SJSA1 (cell line): ENCODE data around the gene FXYD6. TPM values are rescaled to one million over a fixed set of nuclear protein-coding genes. Genes with fewer than 3 reads are reported as not detected.
"Not testable (repeated sequence)": the region's sequence is repeated elsewhere in the genome, so short reads cannot be mapped to it uniquely, and the experiment has no call there.

Source experiments
- DNase-seq, 2 experiments: peaks; one replicate each; pipeline ENCODE4 v3.0.0-alpha.2; 2015 to 2020; ENCODE audit warnings: low spot score in 2 of 2, low read depth in 1 of 2
- H3K27ac ChIP-seq: fragments of 250-450 bp; sonication (Bioruptor Pico); 2 replicates; pipeline ENCODE4 v1.5.1; 2020; ENCODE audit warnings: mild to moderate bottlenecking, moderate library complexity
- H3K27me3 ChIP-seq: fragments of 250-450 bp; sonication (Bioruptor Pico); replicated peaks from 2 replicates; pipeline ENCODE4 v1.5.1; 2020; ENCODE audit warnings: mild to moderate bottlenecking, moderate library complexity
- H3K36me3 ChIP-seq: fragments of 250-450 bp; sonication (Bioruptor Pico); 2 replicates; pipeline ENCODE4 v1.5.1; 2020; ENCODE audit warnings: mild to moderate bottlenecking
- H3K4me1 ChIP-seq: fragments of 250-450 bp; sonication (Bioruptor Pico); replicated peaks from 2 replicates; pipeline ENCODE4 v1.6.1; 2021; ENCODE audit warnings: mild to moderate bottlenecking
- H3K4me3 ChIP-seq: fragments of 250-450 bp; sonication (Bioruptor Pico); 2 replicates; pipeline ENCODE4 v1.5.1; 2020; ENCODE audit warnings: mild to moderate bottlenecking
- H3K9me3 ChIP-seq: fragments of 250-450 bp; sonication (Bioruptor Pico); replicated peaks from 2 replicates; pipeline ENCODE4 v1.5.1; 2020; ENCODE audit warnings: mild to moderate bottlenecking
- total RNA-seq: library from RNA; depleted of rRNA; stranded (reverse); fragments of >200 nt; shearing (Covaris generic); gene quantifications from 2 replicates; pipeline ENCODE4 v1.2.3, GENCODE V29; 2014

The FXYD6 gene
- total RNA-seq, 1 experiment from 2014 or later, result 0.05 TPM

DNA sequence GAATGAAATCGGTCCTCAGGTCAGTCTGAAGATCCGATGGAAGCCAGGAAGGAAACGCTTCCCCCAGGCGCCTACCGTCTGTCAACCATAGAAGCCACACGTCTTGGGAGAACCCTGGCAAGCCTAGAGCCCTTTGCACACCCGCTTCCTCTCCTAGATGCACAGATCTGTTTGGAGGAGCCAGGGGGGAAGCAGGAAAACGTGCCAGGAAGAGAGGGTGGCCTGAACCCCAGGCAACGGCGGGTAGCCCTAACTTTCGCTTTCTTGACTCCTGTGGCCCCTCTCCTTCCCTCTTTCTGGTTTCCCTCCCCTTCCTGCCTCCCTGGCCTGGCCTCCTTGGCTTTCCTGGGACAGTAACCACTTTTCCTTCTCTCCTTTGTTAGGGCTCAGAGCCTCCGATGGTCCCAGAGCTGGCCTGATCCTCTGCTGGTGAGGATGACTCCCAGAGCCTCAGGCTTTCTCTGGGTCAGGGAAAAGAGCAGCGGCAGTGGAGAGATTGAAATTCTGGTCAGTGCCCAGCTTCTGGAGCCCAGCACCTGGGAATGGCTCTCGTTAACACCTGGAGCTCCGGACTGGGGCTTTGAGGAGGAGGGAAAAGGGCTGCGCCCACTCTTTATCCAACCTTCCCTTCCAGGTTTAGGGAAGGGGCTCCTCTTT lies 2.1 kb downstream of the FXYD6 start:
- H3K27ac ChIP-seq, result no peak overlapping the region
- no peaks in the 10 kb centered on the region for H3K9me3 ChIP-seq
- no peak for DNase-seq
- peaks cover 10% of the 10 kb centered on the region; the same call in 1 of the 2 replicates for H3K27me3 ChIP-seq
- H3K4me1 ChIP-seq, result no peaks in the 10 kb centered on the region
- no peaks in the 10 kb centered on the region for H3K36me3 ChIP-seq
- H3K4me3 ChIP-seq, result no peak overlapping the region

DNA sequence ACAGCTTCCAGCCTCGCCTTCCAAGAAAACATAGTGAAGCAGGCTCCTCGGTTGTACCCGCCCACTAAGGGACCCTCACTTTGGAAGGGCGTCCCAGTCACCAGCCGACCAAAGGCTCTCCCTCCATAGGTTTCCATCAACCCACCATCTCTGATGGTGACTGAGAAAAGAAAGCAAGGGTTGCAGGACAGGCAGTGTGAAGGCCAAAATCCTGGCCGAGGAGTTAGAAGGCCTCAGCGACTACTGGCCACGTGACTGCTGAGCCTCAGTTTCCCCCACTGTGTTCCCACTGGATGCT lies 2.7 kb downstream of the FXYD6 start:
- Histone ChIP-seq H3K36me3 (no peaks in the 10 kb centered on the region), H3K27ac (no peak overlapping the region), H3K4me1 (no peaks in the 10 kb centered on the region), H3K27me3 (peaks cover 10% of the 10 kb centered on the region; the same call in 1 of the 2 replicates), H3K4me3 (no peak overlapping the region), H3K9me3 (no peaks in the 10 kb centered on the region)
- no peak for DNase-seq

- Histone ChIP-seq H3K27me3 (peaks cover 10% of the 10 kb centered on the region; the same call in 1 of the 2 replicates), H3K4me1 (no peaks in the 10 kb centered on the region), H3K27ac (no peak overlapping the region), H3K9me3 (no peaks in the 10 kb centered on the region), H3K36me3 (no peaks in the 10 kb centered on the region), H3K4me3 (no peak overlapping the region)
- DNase-seq, result no peak
Observed at GRCh38 chr11:117872975-117873827, 3.3 kb downstream of the FXYD6 start.

- Histone ChIP-seq H3K4me1 (no peaks in the 10 kb centered on the region), H3K4me3 (no peak overlapping the region), H3K27me3 (peaks cover 10% of the 10 kb centered on the region; the same call in 1 of the 2 replicates), H3K9me3 (no peaks in the 10 kb centered on the region), H3K27ac (no peak overlapping the region), H3K36me3 (no peaks in the 10 kb centered on the region)
- no peak for DNase-seq
Observed at GRCh38 chr11:117872420-117872961, 4.0 kb downstream of the FXYD6 start.

GRCh38 chr11:117871784-117872183 lies 4.7 kb downstream of the FXYD6 start:
- Histone ChIP-seq H3K4me1 (no peaks in the 10 kb centered on the region), H3K27me3 (peaks cover 10% of the 10 kb centered on the region; the same call in 1 of the 2 replicates), H3K4me3 (no peak overlapping the region), H3K9me3 (no peaks in the 10 kb centered on the region), H3K27ac (no peak overlapping the region), H3K36me3 (no peaks in the 10 kb centered on the region)
- DNase-seq, result no peak

GRCh38 chr11:117871160-117871559 lies 5.3 kb downstream of the FXYD6 start:
- DNase-seq, result no peak
- Histone ChIP-seq H3K36me3 (no peaks in the 10 kb centered on the region), H3K27me3 (peaks cover 10% of the 10 kb centered on the region; the same call in 1 of the 2 replicates), H3K4me1 (no peaks in the 10 kb centered on the region), H3K4me3 (no peak overlapping the region), H3K9me3 (no peaks in the 10 kb centered on the region), H3K27ac (no peak overlapping the region)

DNA sequence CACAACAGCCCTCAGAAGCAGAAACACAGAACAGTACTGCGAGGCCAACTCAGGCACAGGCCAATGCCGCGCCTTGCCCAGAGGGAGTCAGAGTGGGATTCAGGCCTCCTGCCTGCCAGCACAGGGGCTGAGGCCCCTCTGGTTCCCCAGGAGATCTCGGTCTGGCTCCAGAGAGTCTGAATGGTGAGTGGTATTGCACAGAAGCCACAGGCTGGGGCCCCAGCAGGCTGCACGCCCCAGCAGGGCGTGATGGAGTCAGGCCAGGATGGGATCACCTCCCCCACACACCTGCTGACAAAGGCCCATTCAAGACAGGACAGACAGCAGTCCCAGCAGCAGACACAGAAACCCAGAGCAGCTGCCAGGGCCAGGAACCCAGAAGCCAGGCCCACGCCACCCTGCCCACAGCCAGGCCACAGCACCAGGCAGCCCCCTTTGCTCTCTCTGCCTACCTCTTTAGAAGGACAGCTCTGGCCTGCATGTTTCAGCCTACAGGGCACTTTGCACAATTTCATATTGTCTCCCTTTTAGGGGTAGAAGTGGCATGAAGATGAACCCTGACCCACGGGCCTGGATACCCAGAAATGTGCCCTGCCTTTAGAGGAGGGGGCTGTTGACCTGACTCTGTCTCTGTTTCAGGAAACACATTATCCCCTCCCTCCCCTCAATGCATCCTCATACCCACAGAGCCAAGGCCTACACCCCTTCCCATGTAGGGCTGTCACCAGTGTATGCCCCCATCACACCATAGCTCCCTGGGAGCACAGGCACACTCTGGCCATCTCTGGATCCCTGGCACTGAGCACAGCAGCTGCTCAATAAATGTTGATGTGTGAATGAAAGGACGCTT lies 6.1 kb downstream of the FXYD6 start:
- H3K9me3 ChIP-seq, result no peaks in the 10 kb centered on the region
- peaks cover 4% of the 10 kb centered on the region; the same call in 1 of the 2 replicates for H3K27me3 ChIP-seq
- no peaks in the 10 kb centered on the region for H3K4me1 ChIP-seq
- DNase-seq, result no peak
- H3K4me3 ChIP-seq, result no peak overlapping the region
- H3K27ac ChIP-seq, result no peak overlapping the region
- no peaks in the 10 kb centered on the region for H3K36me3 ChIP-seq

DNA sequence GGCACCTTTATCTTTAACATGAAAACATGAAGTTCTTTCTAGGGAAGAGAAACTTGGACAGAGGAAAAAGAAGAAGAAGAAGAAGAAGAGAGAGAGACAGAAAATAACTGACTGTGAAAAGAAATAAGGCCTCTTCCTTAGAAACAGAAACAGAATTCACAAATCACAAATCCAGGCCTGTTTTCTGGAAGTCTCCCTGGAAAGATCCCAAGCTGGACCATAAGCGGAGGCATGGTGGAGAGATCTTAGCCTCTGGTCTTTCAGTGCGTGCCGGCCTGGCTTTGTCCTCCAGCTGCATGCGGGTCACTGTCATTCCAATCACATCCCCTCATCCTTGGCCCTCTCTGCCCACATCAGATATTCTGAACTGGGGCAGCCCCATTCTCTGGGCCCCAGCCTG lies 6.9 kb downstream of the FXYD6 start:
- Histone ChIP-seq H3K36me3 (no peaks in the 10 kb centered on the region), H3K27ac (no peak overlapping the region), H3K4me1 (no peaks in the 10 kb centered on the region), H3K9me3 (no peaks in the 10 kb centered on the region), H3K27me3 (no peaks in the 10 kb centered on the region), H3K4me3 (no peak overlapping the region)
- no peak for DNase-seq

DNA sequence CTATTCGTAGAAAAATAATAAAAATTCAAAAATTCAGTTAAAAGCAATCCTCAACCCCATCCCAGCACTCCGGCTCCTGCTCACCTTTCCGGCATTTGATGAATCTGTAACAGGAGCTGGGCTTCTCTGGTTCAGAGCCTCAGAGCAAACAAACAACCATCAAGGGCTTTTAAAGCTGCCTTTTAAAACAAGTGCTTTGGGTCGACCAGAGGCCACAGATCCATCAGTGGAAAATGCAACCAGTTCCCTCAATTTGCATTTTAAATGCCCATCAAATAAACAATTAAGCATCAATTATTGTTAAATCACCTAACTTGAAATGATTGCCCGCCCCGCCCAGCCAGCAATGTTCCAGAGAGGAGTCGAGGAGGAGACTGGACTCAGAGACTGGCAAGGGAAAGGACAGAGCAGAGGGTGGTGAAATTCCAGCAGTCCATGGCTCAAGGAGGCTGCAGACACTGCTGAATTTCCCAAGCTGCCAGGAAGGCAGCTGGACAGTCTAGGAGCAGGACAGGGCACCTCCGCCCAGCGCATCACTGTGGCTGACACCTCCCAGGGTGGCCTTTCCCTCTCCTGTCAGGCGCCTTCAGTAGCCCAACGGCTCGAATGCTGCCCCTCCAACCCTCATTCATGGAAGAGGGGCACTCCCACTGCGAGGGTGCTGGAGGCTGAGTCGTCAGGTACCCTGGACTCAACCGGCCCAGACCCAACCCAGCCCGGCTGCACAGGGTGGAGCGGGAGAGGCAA lies 7.5 kb downstream of the FXYD6 start:
- H3K27ac ChIP-seq, result no peak overlapping the region
- H3K27me3 ChIP-seq, result no peaks in the 10 kb centered on the region

DNA sequence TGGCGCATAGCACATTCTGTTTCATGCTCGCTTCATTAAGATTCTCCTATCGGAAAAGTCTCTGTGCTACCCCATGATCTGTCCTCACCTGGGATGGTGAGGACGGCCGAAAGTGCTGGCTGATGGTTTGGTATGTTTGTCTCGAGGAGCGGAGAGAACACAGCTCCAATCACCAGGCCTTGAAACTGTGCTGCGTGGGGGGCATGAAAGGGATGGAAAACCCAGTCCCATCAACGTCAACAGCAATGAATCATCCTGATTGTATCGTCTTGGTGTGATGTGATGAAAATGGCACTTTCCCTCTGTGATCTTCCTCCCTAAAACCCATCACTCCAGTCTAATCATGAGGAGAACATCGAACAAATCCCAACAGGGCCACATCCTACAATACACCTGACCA lies 8.4 kb downstream of the FXYD6 start:
- DNase-seq, result no peak
- H3K27ac ChIP-seq, result no peak overlapping the region
- H3K4me3 ChIP-seq, result no peak overlapping the region
- no peaks in the 10 kb centered on the region for H3K27me3 ChIP-seq
- H3K36me3 ChIP-seq, result no peaks in the 10 kb centered on the region
- no peaks in the 10 kb centered on the region for H3K4me1 ChIP-seq
- H3K9me3 ChIP-seq, result no peaks in the 10 kb centered on the region

More for the DNA sequence above, 7.5 kb downstream of the FXYD6 start:
- Histone ChIP-seq H3K36me3 (no peaks in the 10 kb centered on the region), H3K4me3 (no peak overlapping the region), H3K4me1 (no peaks in the 10 kb centered on the region), H3K9me3 (no peaks in the 10 kb centered on the region)
- no peak for DNase-seq

- no peak overlapping the region for H3K4me3 ChIP-seq
- no peaks in the 10 kb centered on the region for H3K36me3 ChIP-seq
- H3K4me1 ChIP-seq, result no peaks in the 10 kb centered on the region
- no peak overlapping the region for H3K27ac ChIP-seq
- no peaks in the 10 kb centered on the region for H3K27me3 ChIP-seq
- no peaks in the 10 kb centered on the region for H3K9me3 ChIP-seq
- DNase-seq, result no peak
Observed at GRCh38 chr11:117866526-117866925, 9.9 kb downstream of the FXYD6 start.

- not testable (repeated sequence) for H3K4me3 ChIP-seq
Observed at GRCh38 chr11:117865546-117865945, 10.9 kb downstream of the FXYD6 start.

DNA sequence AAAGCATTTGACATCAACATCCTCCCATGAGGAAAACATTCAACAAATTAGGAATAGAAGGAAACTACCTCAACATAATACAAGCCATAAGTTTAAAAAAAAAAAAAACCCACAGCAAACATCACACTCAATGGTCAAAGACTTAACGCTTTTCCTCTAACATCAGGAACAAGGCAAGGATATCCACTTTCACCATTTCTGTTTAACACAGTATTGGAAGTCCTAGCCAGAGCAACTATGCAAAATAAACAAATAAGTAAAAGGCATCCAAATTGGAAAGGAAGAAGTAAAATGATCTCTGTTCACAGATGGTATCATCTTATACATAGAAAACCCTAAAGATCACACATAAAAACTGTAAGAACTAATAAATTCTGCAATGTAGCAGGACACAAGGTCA lies 13.1 kb downstream of the FXYD6 start:
- Histone ChIP-seq H3K27ac (no peak overlapping the region), H3K4me1 (no peaks in the 10 kb centered on the region), H3K9me3 (no peaks in the 10 kb centered on the region), H3K27me3 (no peaks in the 10 kb centered on the region), H3K4me3 (no peak overlapping the region), H3K36me3 (no peaks in the 10 kb centered on the region)
- DNase-seq, result no peak

More at GRCh38 chr11:117865546-117865945, 10.9 kb downstream of the FXYD6 start:
- not testable (repeated sequence) for DNase-seq, H3K27me3 ChIP-seq, H3K27ac ChIP-seq, H3K36me3 ChIP-seq, H3K4me1 ChIP-seq, H3K9me3 ChIP-seq
